Uterus (tissue), 4 donors: ENCODE results near the gene EVI5. TPM values are rescaled to one million over a fixed set of nuclear protein-coding genes. Genes with fewer than 3 reads are reported as not detected.
A peak's percentile ranks its signal among the peaks of the same experiment; 100 is the strongest.
"Not testable (repeated sequence)": the region's sequence is repeated elsewhere in the genome, so short reads cannot be mapped to it uniquely, and the experiment has no call there.

Experiments
- DNase-seq, 2 donors: peaks; one replicate each; pipeline ENCODE4 v3.0.0-alpha.2; 2019 to 2020
- H3K27ac ChIP-seq, 2 donors: fragments of 200-600 bp; sonication (generic); 1 replicate in 1 of 2; 2 replicates in 1 of 2; pipeline ENCODE4 v1.5.1; 2016 to 2018
- H3K27me3 ChIP-seq, 2 donors: fragments of 200-600 bp; sonication (generic); one replicate each; pipeline ENCODE4 v1.5.1; 2018 to 2019; ENCODE audit warnings: control low read depth in 1 of 2
- H3K36me3 ChIP-seq, 2 donors: fragments of 200-600 bp; sonication (generic); one replicate each; pipeline ENCODE4 v1.5.1; 2019; ENCODE audit warnings: control low read depth in 1 of 2
- H3K4me1 ChIP-seq, 2 donors: fragments of 200-600 bp; sonication (generic); one replicate each; pipeline ENCODE4 v1.5.1; 2018 to 2019; ENCODE audit warnings: control low read depth in 1 of 2
- H3K4me3 ChIP-seq, 2 donors: fragments of 200-600 bp; sonication (generic); 1 replicate in 1 of 2; 2 replicates in 1 of 2; pipeline ENCODE4 v1.5.1; 2018 to 2019; ENCODE audit warnings: mild to moderate bottlenecking in 1 of 2
- H3K9me3 ChIP-seq, 2 donors: fragments of 200-600 bp; sonication (generic); one replicate each; pipeline ENCODE4 v1.5.1; 2019; ENCODE audit warnings: control low read depth in 1 of 2
- CTCF ChIP-seq, 4 experiments: fragments of 200-600 bp in 2 of 4; fragments of 450-650 bp in 2 of 4; sonication (generic) in 2 of 4; IDR thresholded peaks; one replicate each; pipeline ENCODE4 v1.5.1; 2016 to 2019; ENCODE audit warnings: antibody characterized with exemption in 4 of 4, mild to moderate bottlenecking in 2 of 4, moderate library complexity in 1 of 4
- POLR2A ChIP-seq, 2 donors: fragments of 450-650 bp; IDR thresholded peaks; one replicate each; pipeline ENCODE4 v1.6.1; 2016; ENCODE audit warnings: antibody characterized with exemption in 2 of 2, mild to moderate bottlenecking in 1 of 2, moderate library complexity in 1 of 2
- intact Hi-C: fragments of 100-400 bp; cut with DNase I; formaldehyde crosslinking; loops from one replicate; pipeline ENCODE4 v1.15.1; 2023; ENCODE audit warnings: low total_unique reads
- total RNA-seq, 4 donors: library from RNA; depleted of rRNA in 3 of 4; stranded (reverse); fragments of >200 nt in 3 of 4; gene quantifications; one replicate each; pipeline versions ENCODE4 v1.1.0 to v1.2.4, GENCODE V29; 2014 to 2023
- donor health status: DM: yes; HTN: yes; CAD: no.

EVI5 gene
- total RNA-seq, 4 donors from 2014 or later = 53.0 to 112 (median 58.4) TPM

- intact Hi-C loops = no loop called here
- DNase-seq = no peak
- TF ChIP-seq CTCF (IDR thresholded peaks at IDR 0.05) = no peak
- no peak for TF ChIP-seq POLR2A (IDR thresholded peaks at IDR 0.05)
- no peak overlapping the region for H3K4me3 ChIP-seq
- H3K27ac ChIP-seq = no peak overlapping the region
- no peaks in the 10 kb centered on the region for H3K27me3 ChIP-seq
- no peaks in the 10 kb centered on the region for H3K36me3 ChIP-seq
- H3K9me3 ChIP-seq = peaks cover 0 to 21% of the 10 kb centered on the region in 2 donors
- H3K4me1 ChIP-seq = no peaks in the 10 kb centered on the region
Measured at GRCh38 chr1:92655197-92655801, 129.6 kb downstream of the EVI5 start.

- no peaks in the 10 kb centered on the region for H3K27me3 ChIP-seq
- intact Hi-C loops = no loop called here
- TF ChIP-seq POLR2A (IDR thresholded peaks at IDR 0.05) (no peak), CTCF (IDR thresholded peaks at IDR 0.05) (no peak)
- peaks cover 0 to 21% of the 10 kb centered on the region in 2 donors for H3K9me3 ChIP-seq
- no peak overlapping the region for H3K27ac ChIP-seq
- DNase-seq = no peak
- no peaks in the 10 kb centered on the region for H3K36me3 ChIP-seq
- no peaks in the 10 kb centered on the region for H3K4me1 ChIP-seq
- H3K4me3 ChIP-seq = no peak overlapping the region
Measured at GRCh38 chr1:92653605-92654381, 131.1 kb downstream of the EVI5 start.

- H3K9me3 ChIP-seq, H3K4me1 ChIP-seq, DNase-seq, H3K27ac ChIP-seq, H3K4me3 ChIP-seq, H3K36me3 ChIP-seq, H3K27me3 ChIP-seq, intact Hi-C loops: not testable (repeated sequence)
Measured at GRCh38 chr1:92640686-92641085, 144.2 kb downstream of the EVI5 start.

- Histone ChIP-seq H3K4me3 (no peak overlapping the region), H3K9me3 (no peaks in the 10 kb centered on the region), H3K4me1 (no peaks in the 10 kb centered on the region), H3K27ac (no peak overlapping the region), H3K36me3 (no peaks in the 10 kb centered on the region), H3K27me3 (no peaks in the 10 kb centered on the region)
- intact Hi-C loops = no loop called here
- no peak for DNase-seq
- TF ChIP-seq CTCF (IDR thresholded peaks at IDR 0.05) (no peak), POLR2A (IDR thresholded peaks at IDR 0.05) (no peak)
Measured at GRCh38 chr1:92638498-92638897, 146.4 kb downstream of the EVI5 start.

- H3K36me3 ChIP-seq, intact Hi-C loops, H3K27ac ChIP-seq: not testable (repeated sequence)
Measured at GRCh38 chr1:92635203-92635602, 149.7 kb downstream of the EVI5 start.

GRCh38 chr1:92623187-92623778 is 161.6 kb downstream of the EVI5 start:
- Histone ChIP-seq H3K36me3 (no peaks in the 10 kb centered on the region), H3K9me3 (no peaks in the 10 kb centered on the region), H3K27me3 (no peaks in the 10 kb centered on the region), H3K27ac (no peak overlapping the region), H3K4me3 (no peak overlapping the region), H3K4me1 (no peaks in the 10 kb centered on the region)
- intact Hi-C loops = no loop called here
- no peak for DNase-seq
- TF ChIP-seq POLR2A (IDR thresholded peaks at IDR 0.05) (no peak), CTCF (IDR thresholded peaks at IDR 0.05) (peak in 2 of 4 experiments; percentile 16 to 18)

More at GRCh38 chr1:92635203-92635602, 149.7 kb downstream of the EVI5 start:
- H3K9me3 ChIP-seq, H3K27me3 ChIP-seq, H3K4me1 ChIP-seq, DNase-seq, H3K4me3 ChIP-seq: not testable (repeated sequence)
